Muscle of arm (tissue), 12 donors: ENCODE data around the gene MACROH2A1. TPM values are rescaled to one million over a fixed set of nuclear protein-coding genes. Genes with fewer than 3 reads are reported as not detected.

Source experiments
- DNase-seq: peaks from one replicate; pipeline ENCODE4 v3.0.0-alpha.2; 2013
- polyA plus RNA-seq, 12 donors: library from polyadenylated mRNA; unstranded; fragments of 120-200 nt; gene quantifications; one replicate each; pipeline ENCODE4 v1.2.1, GENCODE V29; 2013; ENCODE audit not compliant: insufficient read length in 12 of 12

Gene MACROH2A1
- polyA plus RNA-seq, 12 donors, result 88.1 to 197 (median 101) TPM; not detected in 1

GRCh38 chr5:135294793-135295192 lies 104.2 kb downstream of the MACROH2A1 start:
- DNase-seq, result no peak

- DNase-seq, result no peak
Observed at GRCh38 chr5:135289651-135290050, 109.4 kb downstream of the MACROH2A1 start.

GRCh38 chr5:135287551-135287950 lies 111.5 kb downstream of the MACROH2A1 start:
- no peak for DNase-seq

Other genes with a start within 250 kb of the MACROH2A1 start
- gene DCANP1, start 48.1 kb upstream of the MACROH2A1 start, polyA plus RNA-seq, result under 1 TPM in 7 of 12 donors, not detected in 5; 0.07 to 0.87 (median 0.11) TPM
- gene TIFAB, start 53.1 kb upstream of the MACROH2A1 start, polyA plus RNA-seq, result 1 to 10 TPM in 1 of 12 donors, under 1 TPM in 9, not detected in 2; 0.08 to 2.1 (median 0.14) TPM
- not detected for gene NEUROG1, start 136.7 kb upstream of the MACROH2A1 start, polyA plus RNA-seq
- gene CXCL14, start 179.8 kb upstream of the MACROH2A1 start, polyA plus RNA-seq, result 100 to 1,000 TPM in 4 of 12 donors, 10 to 100 TPM in 7, not detected in 1; 25.2 to 773 (median 46.4) TPM